A673 (cell line): ENCODE results near the gene AGTR1. TPM values are rescaled to one million over a fixed set of nuclear protein-coding genes. Genes with fewer than 3 reads are reported as not detected.
"Not testable (repeated sequence)": the region's sequence is repeated elsewhere in the genome, so short reads cannot be mapped to it uniquely, and the experiment has no call there.

Source experiments
- BruUV-seq: library from RNA; stranded (reverse); fragments of 400-500 nt; replicated peaks from 2 replicates; lab custom pipeline; 2021; lab: Mats Ljungman, UMichigan
- CTCF ChIA-PET: fragments of 300-600 bp; sonication (Branson Sonifier 250); formaldehyde crosslinking; loops from one replicate; lab custom pipeline; 2022; ENCODE audit warnings: antibody characterized with exemption; lab: Charles Lee
- POLR2A ChIA-PET: fragments of 300-600 bp; sonication (Branson Sonifier 250); formaldehyde crosslinking; loops from one replicate; lab custom pipeline; 2022; ENCODE audit warnings: antibody characterized with exemption; ENCODE audit not compliant: low non-redundant PET; lab: Charles Lee
- DNase-seq: peaks from one replicate; pipeline ENCODE4 v3.0.0-alpha.2; 2015; ENCODE audit warnings: low spot score
- H3K27ac ChIP-seq: fragments of 200-600 bp; sonication (generic); 2 replicates; pipeline ENCODE4 v1.5.1; 2016; ENCODE audit warnings: mixed run types, low read depth, mild to moderate bottlenecking, mixed read lengths, antibody characterized with exemption, low read length; ENCODE audit not compliant: poor library complexity, severe bottlenecking
- H3K27me3 ChIP-seq: fragments of 200-600 bp; sonication (generic); replicated peaks from 2 replicates; pipeline ENCODE4 v1.6.1; 2017; ENCODE audit warnings: mixed run types, low read depth, mild to moderate bottlenecking, mixed read lengths, antibody characterized with exemption, low read length; ENCODE audit not compliant: insufficient read depth, poor library complexity
- H3K36me3 ChIP-seq: fragments of 200-600 bp; sonication (generic); 2 replicates; pipeline ENCODE4 v1.6.1; 2016; ENCODE audit warnings: mixed run types, mild to moderate bottlenecking, mixed read lengths, antibody characterized with exemption, low read length; ENCODE audit not compliant: insufficient read depth, poor library complexity, severe bottlenecking
- H3K4me1 ChIP-seq: fragments of 200-600 bp; sonication (generic); 2 replicates; pipeline ENCODE4 v1.6.1; 2017; ENCODE audit warnings: mixed run types, mild to moderate bottlenecking, mixed read lengths, antibody characterized with exemption, low read length; ENCODE audit not compliant: insufficient read depth, poor library complexity, severe bottlenecking
- H3K4me3 ChIP-seq: fragments of 200-600 bp; sonication (generic); 2 replicates; pipeline ENCODE4 v1.5.1; 2016; ENCODE audit warnings: low read depth, mixed run types, mild to moderate bottlenecking, mixed read lengths, low read length; ENCODE audit not compliant: poor library complexity, severe bottlenecking
- H3K9me3 ChIP-seq: fragments of 200-600 bp; sonication (generic); 2 replicates; pipeline ENCODE4 v1.6.1; 2016; ENCODE audit warnings: mixed run types, low read depth, mild to moderate bottlenecking, mixed read lengths, antibody characterized with exemption, low read length; ENCODE audit not compliant: poor library complexity, severe bottlenecking
- CTCF ChIP-seq: fragments of 300-800, 200-600 bp; sonication (generic); conservative IDR thresholded peaks from 2 replicates; pipeline ENCODE4 v1.5.1; 2017; ENCODE audit warnings: low read depth, mild to moderate bottlenecking, antibody characterized with exemption, low read length, moderate library complexity, mixed read lengths
- EZH2 ChIP-seq: fragments of 200-600 bp; sonication (generic); IDR thresholded peaks from 2 replicates; pipeline ENCODE4 v1.6.1; 2017; ENCODE audit warnings: borderline replicate concordance, low read depth, mild to moderate bottlenecking, mixed read lengths, antibody characterized with exemption, low read length; ENCODE audit not compliant: poor library complexity, severe bottlenecking
- intact Hi-C: fragments of 100-400 bp; cut with micrococcal nuclease; formaldehyde crosslinking; loops from one replicate; pipeline ENCODE4 v1.10.0; 2022; ENCODE audit not compliant: unreplicated experiment
- total RNA-seq: library from RNA; stranded (reverse); gene quantifications from 2 replicates; pipeline ENCODE4 v1.2.3, GENCODE V29; 2021

Gene AGTR1
- total RNA-seq, 1 experiment from 2014 or later, result not detected

- TF ChIP-seq CTCF, result no peak
- TF ChIP-seq EZH2, result no peak
- no TSS peak for BruUV-seq
- Histone ChIP-seq H3K27me3 (peaks cover 6% of the 10 kb centered on the region), H3K9me3 (no peaks in the 10 kb centered on the region), H3K27ac (no peak overlapping the region), H3K4me1 (no peaks in the 10 kb centered on the region), H3K4me3 (no peak overlapping the region), H3K36me3 (no peaks in the 10 kb centered on the region)
- CTCF ChIA-PET, result no interaction called here
- intact Hi-C loops, result no loop called here
- DNase-seq, result no peak
- POLR2A ChIA-PET, result no interaction called here
These were observed 52.6 kb downstream of the AGTR1 start for GRCh38 chr3:148750296-148750695.

GRCh38 chr3:148751461-148751860 is 53.8 kb downstream of the AGTR1 start:
- TF ChIP-seq CTCF (no peak), EZH2 (no peak)
- H3K27ac ChIP-seq, result no peak overlapping the region
- no TSS peak for BruUV-seq
- H3K4me3 ChIP-seq, result no peak overlapping the region
- ChIA-PET POLR2A (no interaction called here), CTCF (no interaction called here)
- no peaks in the 10 kb centered on the region for H3K36me3 ChIP-seq
- no peaks in the 10 kb centered on the region for H3K9me3 ChIP-seq
- DNase-seq, result no peak
- intact Hi-C loops, result no loop called here
- no peaks in the 10 kb centered on the region for H3K4me1 ChIP-seq
- H3K27me3 ChIP-seq, result peaks cover 12% of the 10 kb centered on the region

GRCh38 chr3:148753385-148753784 is 55.7 kb downstream of the AGTR1 start:
- intact Hi-C loops, CTCF ChIA-PET, H3K4me1 ChIP-seq, H3K4me3 ChIP-seq, H3K27ac ChIP-seq, H3K36me3 ChIP-seq, DNase-seq, H3K9me3 ChIP-seq, POLR2A ChIA-PET, BruUV-seq: not testable (repeated sequence)
- H3K27me3 ChIP-seq, result peaks cover 19% of the 10 kb centered on the region

- TF ChIP-seq CTCF (no peak), EZH2 (no peak)
- CTCF ChIA-PET, result no interaction called here
- Histone ChIP-seq H3K9me3 (no peaks in the 10 kb centered on the region), H3K4me1 (no peaks in the 10 kb centered on the region), H3K36me3 (no peaks in the 10 kb centered on the region), H3K4me3 (no peak overlapping the region), H3K27me3 (peaks cover 28% of the 10 kb centered on the region), H3K27ac (no peak overlapping the region)
- no TSS peak for BruUV-seq
- no peak for DNase-seq
- POLR2A ChIA-PET, result no interaction called here
- intact Hi-C loops, result no loop called here
These were observed 57.9 kb downstream of the AGTR1 start for GRCh38 chr3:148755570-148755969.
